Measurements from ENCODE around the gene FUT4.

Gene FUT4

DNA sequence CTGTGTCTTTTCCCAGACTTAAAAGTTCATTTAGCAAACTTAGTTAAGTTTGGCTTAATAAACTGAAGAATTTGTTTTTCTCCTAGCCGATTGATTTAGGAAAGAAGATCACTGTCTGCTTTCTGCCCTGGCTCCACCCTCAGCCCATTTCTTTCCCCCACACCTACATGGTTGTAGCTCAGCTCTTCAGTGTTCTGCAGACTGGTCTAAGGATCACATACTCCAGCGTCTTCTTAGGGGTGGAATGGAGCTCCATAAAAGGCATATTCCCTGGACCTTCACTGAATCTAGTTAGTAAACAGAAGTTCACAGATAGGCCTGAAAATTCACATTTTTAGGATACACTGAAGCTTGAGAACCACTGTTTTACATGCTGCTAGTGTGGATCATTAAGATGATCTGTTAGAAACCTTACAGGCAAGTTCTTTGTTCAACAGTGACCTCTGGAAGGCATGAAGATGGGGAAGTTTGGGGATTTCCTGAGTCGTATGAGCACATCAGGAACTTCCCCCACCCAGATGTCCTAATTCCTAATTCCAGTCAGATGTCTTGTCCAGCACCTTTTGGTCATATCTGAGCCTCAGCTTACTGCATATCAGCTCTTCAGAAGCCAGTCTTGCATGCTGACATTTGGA is 40.3 kb downstream of the FUT4 start:
- no peaks in the 10 kb centered on the region for H3K4me1 ChIP-seq (ENCODE audit: insufficient read depth, poor library complexity, severe bottlenecking)
- H3K36me3 ChIP-seq (ENCODE audit: low read depth) = no peaks in the 10 kb centered on the region
- H3K27me3 ChIP-seq (ENCODE audit: insufficient read depth, poor library complexity, severe bottlenecking) = no peaks in the 10 kb centered on the region
- no peak for ATAC-seq (ENCODE audit: low read depth)
- no peaks in the 10 kb centered on the region for H3K9me3 ChIP-seq (ENCODE audit: severe bottlenecking)
- no peak for DNase-seq (ENCODE audit: low spot score)
- H3K27ac ChIP-seq (ENCODE audit: poor library complexity, severe bottlenecking) = no peak overlapping the region
- H3K4me3 ChIP-seq (ENCODE audit: severe bottlenecking) = no peak overlapping the region
- TF ChIP-seq, protein P1, sequence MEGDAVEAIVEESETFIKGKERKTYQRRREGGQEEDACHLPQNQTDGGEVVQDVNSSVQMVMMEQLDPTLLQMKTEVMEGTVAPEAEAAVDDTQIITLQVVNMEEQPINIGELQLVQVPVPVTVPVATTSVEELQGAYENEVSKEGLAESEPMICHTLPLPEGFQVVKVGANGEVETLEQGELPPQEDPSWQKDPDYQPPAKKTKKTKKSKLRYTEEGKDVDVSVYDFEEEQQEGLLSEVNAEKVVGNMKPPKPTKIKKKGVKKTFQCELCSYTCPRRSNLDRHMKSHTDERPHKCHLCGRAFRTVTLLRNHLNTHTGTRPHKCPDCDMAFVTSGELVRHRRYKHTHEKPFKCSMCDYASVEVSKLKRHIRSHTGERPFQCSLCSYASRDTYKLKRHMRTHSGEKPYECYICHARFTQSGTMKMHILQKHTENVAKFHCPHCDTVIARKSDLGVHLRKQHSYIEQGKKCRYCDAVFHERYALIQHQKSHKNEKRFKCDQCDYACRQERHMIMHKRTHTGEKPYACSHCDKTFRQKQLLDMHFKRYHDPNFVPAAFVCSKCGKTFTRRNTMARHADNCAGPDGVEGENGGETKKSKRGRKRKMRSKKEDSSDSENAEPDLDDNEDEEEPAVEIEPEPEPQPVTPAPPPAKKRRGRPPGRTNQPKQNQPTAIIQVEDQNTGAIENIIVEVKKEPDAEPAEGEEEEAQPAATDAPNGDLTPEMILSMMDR (IDR thresholded peaks at IDR 0.05; ENCODE audit: poor library complexity, severe bottlenecking) = no peak

DNA sequence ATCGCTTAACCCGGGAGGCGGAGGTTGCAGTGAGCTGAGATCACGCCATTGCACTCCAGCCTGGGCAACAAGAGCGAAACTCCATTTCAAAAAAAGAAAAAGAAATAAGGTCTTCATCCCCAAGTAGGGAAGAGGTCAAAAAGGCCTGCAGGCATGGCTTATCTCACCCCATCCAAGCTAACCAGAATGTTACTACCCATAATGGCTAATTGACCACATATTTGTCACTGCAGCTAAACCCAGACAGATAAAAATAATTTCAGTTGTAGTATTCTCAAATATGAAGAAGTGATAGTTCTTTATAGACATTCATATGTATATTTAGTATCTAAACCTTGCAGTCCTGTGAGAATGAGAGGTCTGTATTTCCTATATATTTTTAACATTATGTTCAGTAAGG is 41.3 kb downstream of the FUT4 start:
- Histone ChIP-seq H3K27ac (ENCODE audit: poor library complexity, severe bottlenecking) (no peak overlapping the region), H3K36me3 (ENCODE audit: low read depth) (no peaks in the 10 kb centered on the region), H3K4me1 (ENCODE audit: insufficient read depth, poor library complexity, severe bottlenecking) (no peaks in the 10 kb centered on the region), H3K27me3 (ENCODE audit: insufficient read depth, poor library complexity, severe bottlenecking) (no peaks in the 10 kb centered on the region), H3K4me3 (ENCODE audit: severe bottlenecking) (no peak overlapping the region), H3K9me3 (ENCODE audit: severe bottlenecking) (no peaks in the 10 kb centered on the region)
- DNase-seq (ENCODE audit: low spot score) = no peak
- ATAC-seq (ENCODE audit: low read depth) = no peak
- TF ChIP-seq, protein P1 (IDR thresholded peaks at IDR 0.05; ENCODE audit: poor library complexity, severe bottlenecking) = no peak

DNA sequence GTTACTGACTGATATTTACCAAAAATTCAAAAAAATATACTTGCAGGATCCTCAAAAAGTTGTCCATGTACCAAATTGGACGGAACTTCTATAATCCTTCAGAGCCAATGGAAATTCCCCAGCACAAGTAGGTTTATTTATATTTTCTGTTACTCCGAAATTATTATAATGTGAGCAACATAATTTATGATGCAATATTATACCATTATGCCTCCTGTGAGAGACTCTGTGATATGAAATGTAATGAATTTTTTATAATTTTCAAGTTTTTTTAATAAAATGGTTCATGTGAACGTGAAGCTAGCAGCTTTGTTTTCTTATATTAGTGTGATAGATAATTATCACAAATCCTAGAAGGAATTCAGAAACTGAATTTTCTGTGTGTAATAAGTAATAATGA is 41.7 kb downstream of the FUT4 start:
- DNase-seq (ENCODE audit: low spot score) (no peak), ATAC-seq (ENCODE audit: low read depth) (no peak)
- no peaks in the 10 kb centered on the region for H3K27me3 ChIP-seq (ENCODE audit: insufficient read depth, poor library complexity, severe bottlenecking)
- H3K36me3 ChIP-seq (ENCODE audit: low read depth) = no peaks in the 10 kb centered on the region
- H3K27ac ChIP-seq (ENCODE audit: poor library complexity, severe bottlenecking) = no peak overlapping the region
- H3K9me3 ChIP-seq (ENCODE audit: severe bottlenecking) = no peaks in the 10 kb centered on the region
- H3K4me3 ChIP-seq (ENCODE audit: severe bottlenecking) = no peak overlapping the region
- TF ChIP-seq, protein P1 (IDR thresholded peaks at IDR 0.05; ENCODE audit: poor library complexity, severe bottlenecking) = no peak
- no peaks in the 10 kb centered on the region for H3K4me1 ChIP-seq (ENCODE audit: insufficient read depth, poor library complexity, severe bottlenecking)

DNA sequence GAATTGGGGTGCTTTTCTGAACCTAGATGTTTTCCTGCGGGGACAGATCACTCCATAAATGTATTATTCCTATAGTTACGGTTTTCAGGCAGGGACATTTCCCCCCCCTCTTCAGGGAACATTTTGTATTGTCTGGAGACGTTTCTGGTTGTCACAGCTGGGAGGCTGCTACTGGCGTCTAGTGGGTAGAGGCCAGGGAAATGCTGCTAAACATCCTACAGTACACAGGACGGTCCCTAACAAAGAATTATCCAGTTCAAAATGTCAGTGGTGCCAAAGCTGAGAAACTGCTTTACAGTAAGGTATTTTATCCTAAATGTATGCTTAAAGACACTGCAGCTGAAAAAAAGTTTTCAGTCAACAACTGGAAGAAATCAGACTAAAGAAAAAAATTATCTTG is 42.8 kb downstream of the FUT4 start:
- H3K4me1 ChIP-seq (ENCODE audit: insufficient read depth, poor library complexity, severe bottlenecking) = no peaks in the 10 kb centered on the region
- no peak overlapping the region for H3K4me3 ChIP-seq (ENCODE audit: severe bottlenecking)
- H3K36me3 ChIP-seq (ENCODE audit: low read depth) = no peaks in the 10 kb centered on the region
- no peak overlapping the region for H3K27ac ChIP-seq (ENCODE audit: poor library complexity, severe bottlenecking)
- ATAC-seq (ENCODE audit: low read depth) (no peak), DNase-seq (ENCODE audit: low spot score) (no peak)
- TF ChIP-seq, protein P1 (IDR thresholded peaks at IDR 0.05; ENCODE audit: poor library complexity, severe bottlenecking) = no peak
- no peaks in the 10 kb centered on the region for H3K27me3 ChIP-seq (ENCODE audit: insufficient read depth, poor library complexity, severe bottlenecking)
- no peaks in the 10 kb centered on the region for H3K9me3 ChIP-seq (ENCODE audit: severe bottlenecking)

DNA sequence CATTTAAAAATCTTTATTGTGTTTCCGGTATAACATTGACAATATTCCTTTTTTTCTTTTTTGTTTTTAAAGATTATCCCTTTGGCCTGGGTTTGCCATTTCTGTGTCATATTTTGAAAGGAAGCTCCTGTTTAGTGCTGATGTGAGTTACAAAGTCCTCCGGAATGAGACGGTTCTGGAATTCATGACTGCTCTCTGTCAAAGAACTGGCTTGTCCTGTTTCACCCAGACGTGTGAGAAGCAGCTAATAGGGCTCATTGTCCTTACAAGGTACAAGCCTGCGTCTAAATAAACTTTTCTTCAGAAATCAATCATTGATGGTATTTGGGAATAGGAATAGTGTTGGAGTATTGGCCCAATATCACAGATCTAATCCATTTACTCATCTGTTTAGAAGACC is 43.3 kb downstream of the FUT4 start:
- no peaks in the 10 kb centered on the region for H3K9me3 ChIP-seq (ENCODE audit: severe bottlenecking)
- ATAC-seq (ENCODE audit: low read depth) (no peak), DNase-seq (ENCODE audit: low spot score) (no peak)
- no peaks in the 10 kb centered on the region for H3K36me3 ChIP-seq (ENCODE audit: low read depth)
- TF ChIP-seq, protein P1 (IDR thresholded peaks at IDR 0.05; ENCODE audit: poor library complexity, severe bottlenecking) = no peak
- no peak overlapping the region for H3K4me3 ChIP-seq (ENCODE audit: severe bottlenecking)
- H3K27ac ChIP-seq (ENCODE audit: poor library complexity, severe bottlenecking) = no peak overlapping the region
- no peaks in the 10 kb centered on the region for H3K27me3 ChIP-seq (ENCODE audit: insufficient read depth, poor library complexity, severe bottlenecking)
- H3K4me1 ChIP-seq (ENCODE audit: insufficient read depth, poor library complexity, severe bottlenecking) = no peaks in the 10 kb centered on the region

All from RWPE2 (cell line).